GM19193 (cell line): ENCODE results near the gene MAN1A1.

Experiments
- POLR2A ChIP-seq: IDR thresholded peaks from 4 replicates; pipeline ENCODE4 v1.6.1; 2011; ENCODE audit not compliant: insufficient read depth, insufficient read length; ENCODE audit errors: extremely low read depth

The MAN1A1 gene

DNA sequence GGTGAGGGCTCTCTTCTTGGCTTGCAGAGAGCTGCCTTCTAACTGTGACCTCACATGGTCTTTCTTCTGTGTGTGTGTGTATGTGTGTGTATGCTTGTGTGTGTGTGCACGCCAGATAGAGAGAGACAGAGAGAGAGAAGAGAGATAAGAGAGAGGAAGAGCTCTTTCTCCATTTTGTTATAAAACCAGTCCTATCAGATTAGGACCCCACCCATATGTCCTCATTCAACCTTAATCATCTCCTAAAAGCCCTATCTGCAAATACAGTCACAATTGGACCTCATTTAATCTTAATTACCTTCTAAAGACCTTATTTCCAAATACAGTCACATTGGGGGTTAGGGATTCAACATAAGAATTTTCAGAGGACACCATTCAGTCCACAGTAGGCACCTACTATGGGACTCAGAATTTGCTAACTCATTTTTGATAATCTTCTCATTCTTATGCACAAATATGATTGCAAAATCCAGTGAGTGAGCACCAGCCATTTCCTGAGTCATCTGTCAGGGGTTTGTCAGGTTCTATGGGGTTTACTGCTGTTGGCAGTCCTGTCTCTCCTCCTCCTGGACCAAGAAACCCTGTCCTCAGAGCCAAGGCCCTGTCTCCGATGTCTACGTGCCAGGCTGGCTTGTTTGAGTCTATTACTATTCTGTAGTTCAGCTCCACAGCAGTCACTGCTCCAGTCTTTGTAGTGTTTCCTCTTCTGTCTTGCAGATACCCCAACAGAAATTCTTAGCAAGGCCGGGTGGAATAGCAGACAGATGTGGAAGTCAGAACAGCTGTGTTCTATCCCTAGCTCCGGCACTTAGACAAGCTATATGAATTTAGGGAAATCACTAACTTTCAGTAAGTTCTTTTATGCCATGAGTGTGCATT is 212.1 kb downstream of the MAN1A1 start:
- no peak for TF ChIP-seq POLR2A

DNA sequence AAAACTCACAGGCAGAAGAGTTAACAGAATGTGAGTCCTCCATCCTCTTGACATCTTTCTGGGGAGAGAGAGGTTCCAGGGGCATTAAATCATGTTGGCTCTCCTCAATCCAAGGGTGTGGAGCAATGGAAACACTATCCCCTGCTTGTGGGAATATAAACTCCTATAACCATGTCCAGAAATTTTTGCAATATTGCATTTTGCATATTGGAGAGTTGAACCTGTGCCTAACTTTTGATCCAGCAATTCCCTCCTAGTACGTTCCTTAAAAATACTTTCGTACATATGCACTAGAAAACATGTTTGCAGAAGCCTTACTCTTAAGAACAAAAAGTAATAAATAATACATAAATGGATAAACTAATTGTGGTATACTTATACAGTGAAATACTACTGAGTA is 214.8 kb downstream of the MAN1A1 start:
- no peak for TF ChIP-seq POLR2A

DNA sequence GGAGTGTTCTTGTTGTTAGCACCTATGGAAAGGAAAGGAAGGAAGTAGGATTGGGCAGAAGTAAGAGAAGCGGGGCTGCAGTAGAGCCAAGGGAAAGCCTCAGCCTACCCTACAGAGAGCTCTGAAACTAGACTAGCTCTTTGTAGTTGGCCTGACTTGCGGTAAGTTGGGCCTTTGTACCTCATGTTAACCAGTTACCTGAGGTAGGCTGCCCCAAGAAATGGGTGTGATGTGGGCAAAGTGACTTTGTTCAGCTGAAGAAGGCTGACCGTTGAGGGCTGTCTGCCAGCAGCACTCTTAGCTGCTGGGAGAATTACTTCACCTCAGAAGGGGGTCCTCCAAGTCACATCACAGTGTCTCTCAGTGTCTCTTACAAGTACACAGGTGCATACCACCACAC is 216.2 kb downstream of the MAN1A1 start:
- TF ChIP-seq POLR2A: no peak

DNA sequence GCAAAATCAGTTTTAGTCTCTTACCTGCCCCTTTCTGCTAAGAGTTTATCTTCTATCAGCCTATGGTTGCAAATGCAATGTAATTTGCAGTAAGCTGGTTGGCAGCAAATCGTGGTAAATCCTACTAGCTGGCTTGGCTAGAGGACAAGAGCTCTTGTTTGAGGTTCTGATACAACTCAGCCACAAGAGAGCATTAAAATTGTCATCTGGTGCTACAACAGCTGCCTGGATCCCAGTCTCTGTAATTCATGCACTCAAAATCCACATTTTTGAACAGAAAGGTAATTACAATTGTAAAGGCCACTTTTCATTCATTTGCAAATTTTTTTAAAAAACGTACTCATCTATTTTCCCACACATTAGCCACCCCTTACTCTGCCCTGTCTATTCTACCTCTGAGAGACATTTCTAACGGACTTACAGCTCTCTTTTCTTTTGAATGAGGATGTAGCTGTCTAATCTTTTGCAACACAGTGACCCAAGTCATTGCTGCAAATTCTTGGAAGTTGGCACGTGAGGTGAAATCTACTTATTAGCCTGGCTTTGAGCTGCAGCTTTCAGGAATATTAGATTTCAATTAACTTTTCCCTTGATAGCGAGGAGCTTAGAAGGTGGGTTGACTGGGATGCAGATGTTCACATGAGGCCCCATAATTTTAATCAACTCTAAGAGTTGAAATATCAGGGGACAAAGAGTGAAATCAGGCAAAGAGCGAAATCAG is 217.1 kb downstream of the MAN1A1 start:
- no peak for TF ChIP-seq POLR2A

DNA sequence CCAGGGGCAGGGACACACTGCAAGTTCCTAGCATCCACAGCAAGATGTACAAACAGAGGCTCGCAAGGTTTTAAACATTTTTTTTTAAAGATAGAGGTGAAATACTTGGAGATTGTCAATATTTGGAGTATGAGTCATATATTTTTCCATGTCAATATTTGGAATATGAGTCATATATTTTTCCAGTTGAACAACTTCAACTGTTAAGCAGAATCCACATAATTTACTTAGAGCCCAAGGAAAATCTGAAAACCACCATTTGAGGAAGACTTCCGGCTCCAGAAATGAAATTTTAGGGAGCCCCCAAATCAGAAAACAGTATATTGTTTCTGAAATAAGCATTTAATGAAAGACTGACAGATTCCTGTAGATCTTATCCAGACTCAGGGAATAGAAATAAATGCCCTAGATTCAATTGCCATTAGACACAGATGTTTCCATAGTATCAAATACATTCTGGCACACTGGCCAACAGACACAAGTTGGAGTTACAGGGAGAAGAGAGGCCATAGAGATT is 219.5 kb downstream of the MAN1A1 start:
- no peak for TF ChIP-seq POLR2A

DNA sequence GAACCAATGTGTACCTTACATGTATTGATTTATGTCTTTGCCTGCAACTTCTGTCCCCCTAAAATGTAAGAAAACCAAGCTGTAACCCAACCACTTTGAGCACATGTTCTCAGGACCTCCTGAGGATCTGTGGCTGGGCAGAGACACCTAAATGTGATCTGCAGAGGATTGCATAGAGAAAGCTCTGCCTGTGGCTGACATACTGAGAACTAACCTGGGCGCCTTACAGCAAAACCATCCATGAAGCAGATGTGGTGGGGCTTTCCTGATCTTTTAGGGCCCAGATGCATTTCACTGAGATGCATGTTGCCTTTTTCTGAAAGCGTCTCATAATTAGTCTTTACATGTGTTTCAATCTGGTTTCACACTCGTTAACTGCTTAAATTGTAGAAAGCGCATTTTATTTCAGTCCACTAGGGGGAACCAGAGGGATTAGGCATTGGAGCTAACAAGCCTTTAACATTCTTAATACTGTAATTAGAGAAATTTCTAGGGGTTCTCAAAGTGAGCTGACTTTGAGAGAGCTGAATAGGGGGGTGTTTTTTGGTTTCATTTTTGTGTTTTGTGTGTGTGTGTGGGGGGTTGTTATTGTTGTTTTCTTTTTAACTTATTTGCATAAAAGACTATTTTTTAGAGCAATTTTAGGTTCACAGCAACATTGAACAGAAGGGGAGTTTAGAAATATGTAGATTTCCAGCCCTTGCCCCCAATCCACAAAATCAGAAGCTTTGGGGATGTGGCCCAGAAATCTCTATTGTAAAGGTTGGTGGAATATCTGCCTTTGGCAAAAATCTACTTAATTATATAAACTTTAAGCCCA is 220.2 kb downstream of the MAN1A1 start:
- no peak for TF ChIP-seq POLR2A

DNA sequence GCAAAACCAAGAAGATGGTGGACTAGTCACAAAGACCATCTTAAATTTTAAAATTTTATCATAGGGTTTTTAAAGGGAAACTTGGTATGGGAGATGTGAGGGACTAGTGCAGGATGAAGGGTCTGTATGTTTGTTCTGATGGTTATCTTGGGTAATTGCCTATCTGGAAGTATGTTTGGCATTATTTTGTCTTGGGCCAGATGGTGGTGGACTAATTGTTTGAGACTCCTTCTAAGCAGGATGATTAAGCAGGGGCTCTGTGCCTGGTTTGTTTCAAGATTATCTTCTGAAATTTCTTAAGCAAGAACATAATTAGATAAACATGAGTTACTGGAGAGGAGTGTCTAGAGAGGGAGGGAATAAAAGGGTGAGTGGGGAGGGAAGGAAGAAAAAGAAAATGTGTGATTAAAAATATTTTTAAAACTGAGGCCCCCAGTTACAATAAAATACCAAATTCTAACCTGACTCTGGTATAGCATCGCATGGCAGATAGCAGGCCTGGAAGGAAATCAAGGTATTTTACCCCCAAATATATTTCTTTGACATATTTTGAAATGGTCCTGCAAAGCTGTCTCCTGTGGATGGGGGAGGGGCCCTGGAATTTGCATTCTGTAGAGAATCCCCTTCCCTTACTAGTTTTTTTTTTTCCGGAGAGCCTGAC is 221.2 kb downstream of the MAN1A1 start:
- TF ChIP-seq POLR2A: no peak

DNA sequence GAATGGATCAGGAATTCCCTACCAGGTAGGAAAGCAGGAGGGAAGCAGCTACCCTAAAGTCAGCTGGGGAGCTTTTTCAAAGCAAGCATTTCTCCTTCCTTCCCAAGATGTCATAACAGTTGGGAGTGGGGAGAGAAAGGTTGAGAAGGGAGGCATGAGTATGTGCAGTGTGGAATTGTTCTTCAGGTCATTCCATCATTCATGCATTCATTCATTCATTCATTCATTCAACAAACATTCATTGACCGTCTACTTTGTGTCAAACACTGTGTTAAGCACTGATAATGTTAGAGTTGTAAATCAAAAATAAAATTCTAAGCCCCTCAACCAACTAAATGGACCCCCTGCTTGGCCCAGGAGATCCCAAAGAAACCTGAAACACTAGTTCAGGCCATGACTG is 221.9 kb downstream of the MAN1A1 start:
- TF ChIP-seq POLR2A: no peak
